GM12878 (cell line): Measurements from ENCODE around the gene TAS2R30. TPM values are rescaled to one million over a fixed set of nuclear protein-coding genes. Genes with fewer than 3 reads are reported as not detected.
A peak's percentile ranks its signal among the peaks of the same experiment; 100 is the strongest.

ENCODE experiments used
- BCL11A ChIP-seq: IDR thresholded peaks from 2 replicates; pipeline ENCODE4 v1.6.1; 2011; ENCODE audit warnings: low read depth, low read length
- BHLHE40 ChIP-seq, 2 experiments: fragments of 450-650 bp in 1 of 2; IDR thresholded peaks; 2 replicates each; pipeline ENCODE4 v1.6.1; 2011 to 2017; ENCODE audit warnings: low read depth in 2 of 2, borderline replicate concordance in 1 of 2, improper control_type of control experiment in 1 of 2, low read length in 1 of 2, mild to moderate bottlenecking in 1 of 2
- CEBPB ChIP-seq, 2 experiments: fragments of 150-350 bp in 1 of 2; IDR thresholded peaks; 2 replicates each; pipeline ENCODE4 v1.6.1; 2012 to 2014; ENCODE audit warnings: low read depth in 2 of 2, low read length in 2 of 2, borderline replicate concordance in 1 of 2, inconsistent platforms in 1 of 2
- IKZF2 ChIP-seq, 2 experiments: fragments of 450-650 bp; IDR thresholded peaks; 2 replicates each; pipeline ENCODE4 v1.6.1; 2017; ENCODE audit warnings: mild to moderate bottlenecking in 2 of 2, moderate library complexity in 2 of 2
- JUND ChIP-seq: IDR thresholded peaks from 2 replicates; pipeline ENCODE4 v1.6.1; 2012; ENCODE audit warnings: low read depth, mild to moderate bottlenecking, low read length, improper control_type of control experiment, moderate library complexity
- MTA2 ChIP-seq: fragments of 450-650 bp; IDR thresholded peaks from 2 replicates; pipeline ENCODE4 v1.6.1; 2016; ENCODE audit warnings: low read depth, mild to moderate bottlenecking, moderate library complexity
- NR2C2 ChIP-seq: IDR thresholded peaks from 2 replicates; pipeline ENCODE4 v1.6.1; 2011; ENCODE audit warnings: borderline replicate concordance, low read depth; ENCODE audit not compliant: control insufficient read depth, insufficient read length
- RUNX3 ChIP-seq: IDR thresholded peaks from 2 replicates; pipeline ENCODE4 v1.6.1; 2012; ENCODE audit warnings: low read length, inconsistent platforms
- SUZ12 ChIP-seq: fragments of 200-600 bp; sonication (generic); IDR thresholded peaks from one replicate; pipeline ENCODE4 v1.6.1; 2018; ENCODE audit warnings: antibody characterized with exemption, mild to moderate bottlenecking; ENCODE audit not compliant: unreplicated experiment
- ZNF24 ChIP-seq: fragments of 450-650 bp; IDR thresholded peaks from 2 replicates; pipeline ENCODE4 v1.6.1; 2017; ENCODE audit warnings: antibody characterized with exemption, mild to moderate bottlenecking
- polyA plus RNA-seq, 11 experiments: library from polyadenylated mRNA; depleted of rRNA in 4 of 11; unstranded in 6 of 11; stranded (reverse) in 5 of 11; fragments of >200 nt; fragmentation: Nextera tagmentation in 4 of 11; fragmentation: Illumina TruSeq in 1 of 11; extraction: Ambion mirVana in 4 of 11; extraction: Trizol in 1 of 11; gene quantifications; 1 replicate in 1 of 11; 2 replicates in 10 of 11; pipeline versions ENCODE4 v1.2.1 to v1.2.3, GENCODE V29; 2011 to 2016; ENCODE audit warnings: inconsistent platforms in 2 of 11, missing spikeins in 2 of 11, low read depth in 1 of 11
- total RNA-seq, 4 experiments: library from RNA; depleted of rRNA in 3 of 4; stranded (reverse); fragments of >200 nt in 3 of 4; fragmentation: Illumina TruSeq in 1 of 4; extraction: Trizol in 1 of 4; gene quantifications; 2 replicates each; pipeline versions ENCODE4 v1.2.1 to v1.2.3, GENCODE V29; 2013 to 2021
- TF ChIP-seq, protein P1 (sequence below): fragments of 450-650 bp; formaldehyde crosslinking; IDR thresholded peaks from 2 replicates; pipeline ENCODE4 v1.4.0; 2022; ENCODE audit warnings: mild to moderate bottlenecking, moderate library complexity
- TF ChIP-seq, protein P2 (sequence below): IDR thresholded peaks from 2 replicates; pipeline ENCODE4 v1.6.1; 2012; ENCODE audit warnings: improper control_type of control experiment, low read depth, low read length; ENCODE audit not compliant: insufficient replicate concordance
- TF ChIP-seq, protein P3 (sequence below): fragments of 450-650 bp; IDR thresholded peaks from 2 replicates; pipeline ENCODE4 v1.6.1; 2017; ENCODE audit warnings: mild to moderate bottlenecking, moderate library complexity
- TF ChIP-seq, protein P4 (sequence below): fragments of 450-650 bp; IDR thresholded peaks from 2 replicates; pipeline ENCODE4 v1.6.1; 2017; ENCODE audit warnings: low read depth, mild to moderate bottlenecking, moderate library complexity

TAS2R30 gene
- total and polyA plus RNA-seq, 10 of the 15 experiments (the other 5 are each of a cell fraction or from before 2014, with no cell fraction given): 0.09 to 5.9 (median 0.54) TPM; not detected in 3

DNA sequence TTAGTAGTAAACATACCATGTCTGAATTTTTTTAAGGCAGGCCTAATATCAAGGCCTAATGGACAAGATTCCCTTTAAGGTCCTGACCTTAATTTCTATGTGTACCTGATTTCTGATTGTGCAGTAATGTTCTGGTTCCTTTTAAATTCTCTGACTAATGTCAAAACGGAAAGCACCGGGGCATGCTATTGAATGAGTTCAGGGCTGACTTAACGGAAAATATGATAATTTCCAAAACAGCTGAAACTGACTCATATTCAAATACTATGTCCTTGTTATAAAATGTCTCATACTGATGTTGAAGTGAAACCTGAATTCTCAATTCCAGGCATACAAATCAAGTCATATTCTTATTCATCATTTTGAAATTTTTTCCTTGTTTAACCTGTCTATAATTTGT is 49.0 kb downstream of the TAS2R30 start (continued):
- TF ChIP-seq, protein P1, sequence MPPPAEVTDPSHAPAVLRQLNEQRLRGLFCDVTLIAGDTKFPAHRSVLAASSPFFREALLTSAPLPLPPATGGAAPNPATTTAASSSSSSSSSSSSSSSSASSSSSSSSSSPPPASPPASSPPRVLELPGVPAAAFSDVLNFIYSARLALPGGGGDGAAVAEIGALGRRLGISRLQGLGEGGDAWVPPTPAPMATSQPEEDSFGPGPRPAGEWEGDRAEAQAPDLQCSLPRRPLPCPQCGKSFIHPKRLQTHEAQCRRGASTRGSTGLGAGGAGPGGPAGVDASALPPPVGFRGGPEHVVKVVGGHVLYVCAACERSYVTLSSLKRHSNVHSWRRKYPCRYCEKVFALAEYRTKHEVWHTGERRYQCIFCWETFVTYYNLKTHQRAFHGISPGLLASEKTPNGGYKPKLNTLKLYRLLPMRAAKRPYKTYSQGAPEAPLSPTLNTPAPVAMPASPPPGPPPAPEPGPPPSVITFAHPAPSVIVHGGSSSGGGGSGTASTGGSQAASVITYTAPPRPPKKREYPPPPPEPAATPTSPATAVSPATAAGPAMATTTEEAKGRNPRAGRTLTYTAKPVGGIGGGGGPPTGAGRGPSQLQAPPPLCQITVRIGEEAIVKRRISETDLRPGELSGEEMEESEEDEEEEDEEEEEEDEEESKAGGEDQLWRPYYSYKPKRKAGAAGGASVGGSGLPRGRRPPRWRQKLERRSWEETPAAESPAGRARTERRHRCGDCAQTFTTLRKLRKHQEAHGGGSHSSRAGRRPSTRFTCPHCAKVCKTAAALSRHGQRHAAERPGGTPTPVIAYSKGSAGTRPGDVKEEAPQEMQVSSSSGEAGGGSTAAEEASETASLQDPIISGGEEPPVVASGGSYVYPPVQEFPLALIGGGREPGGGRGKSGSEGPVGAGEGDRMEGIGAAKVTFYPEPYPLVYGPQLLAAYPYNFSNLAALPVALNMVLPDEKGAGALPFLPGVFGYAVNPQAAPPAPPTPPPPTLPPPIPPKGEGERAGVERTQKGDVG: no peak
- TF ChIP-seq, protein P2, sequence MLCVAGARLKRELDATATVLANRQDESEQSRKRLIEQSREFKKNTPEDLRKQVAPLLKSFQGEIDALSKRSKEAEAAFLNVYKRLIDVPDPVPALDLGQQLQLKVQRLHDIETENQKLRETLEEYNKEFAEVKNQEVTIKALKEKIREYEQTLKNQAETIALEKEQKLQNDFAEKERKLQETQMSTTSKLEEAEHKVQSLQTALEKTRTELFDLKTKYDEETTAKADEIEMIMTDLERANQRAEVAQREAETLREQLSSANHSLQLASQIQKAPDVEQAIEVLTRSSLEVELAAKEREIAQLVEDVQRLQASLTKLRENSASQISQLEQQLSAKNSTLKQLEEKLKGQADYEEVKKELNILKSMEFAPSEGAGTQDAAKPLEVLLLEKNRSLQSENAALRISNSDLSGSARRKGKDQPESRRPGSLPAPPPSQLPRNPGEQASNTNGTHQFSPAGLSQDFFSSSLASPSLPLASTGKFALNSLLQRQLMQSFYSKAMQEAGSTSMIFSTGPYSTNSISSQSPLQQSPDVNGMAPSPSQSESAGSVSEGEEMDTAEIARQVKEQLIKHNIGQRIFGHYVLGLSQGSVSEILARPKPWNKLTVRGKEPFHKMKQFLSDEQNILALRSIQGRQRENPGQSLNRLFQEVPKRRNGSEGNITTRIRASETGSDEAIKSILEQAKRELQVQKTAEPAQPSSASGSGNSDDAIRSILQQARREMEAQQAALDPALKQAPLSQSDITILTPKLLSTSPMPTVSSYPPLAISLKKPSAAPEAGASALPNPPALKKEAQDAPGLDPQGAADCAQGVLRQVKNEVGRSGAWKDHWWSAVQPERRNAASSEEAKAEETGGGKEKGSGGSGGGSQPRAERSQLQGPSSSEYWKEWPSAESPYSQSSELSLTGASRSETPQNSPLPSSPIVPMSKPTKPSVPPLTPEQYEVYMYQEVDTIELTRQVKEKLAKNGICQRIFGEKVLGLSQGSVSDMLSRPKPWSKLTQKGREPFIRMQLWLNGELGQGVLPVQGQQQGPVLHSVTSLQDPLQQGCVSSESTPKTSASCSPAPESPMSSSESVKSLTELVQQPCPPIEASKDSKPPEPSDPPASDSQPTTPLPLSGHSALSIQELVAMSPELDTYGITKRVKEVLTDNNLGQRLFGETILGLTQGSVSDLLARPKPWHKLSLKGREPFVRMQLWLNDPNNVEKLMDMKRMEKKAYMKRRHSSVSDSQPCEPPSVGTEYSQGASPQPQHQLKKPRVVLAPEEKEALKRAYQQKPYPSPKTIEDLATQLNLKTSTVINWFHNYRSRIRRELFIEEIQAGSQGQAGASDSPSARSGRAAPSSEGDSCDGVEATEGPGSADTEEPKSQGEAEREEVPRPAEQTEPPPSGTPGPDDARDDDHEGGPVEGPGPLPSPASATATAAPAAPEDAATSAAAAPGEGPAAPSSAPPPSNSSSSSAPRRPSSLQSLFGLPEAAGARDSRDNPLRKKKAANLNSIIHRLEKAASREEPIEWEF: no peak
- TF ChIP-seq BHLHE40 (IDR thresholded peaks at IDR 0.05; ENCODE audit: borderline replicate concordance in 1 of 2, low read depth in 2 of 2, low read length in 1 of 2): peak in 1 of 2 experiments; percentile 19; a peak in 1 of 4 replicates
- TF ChIP-seq ZNF24: no peak
- peak in 1 of 2 experiments; percentile 49; a peak in 1 of 4 replicates for TF ChIP-seq IKZF2 (IDR thresholded peaks at IDR 0.05)
- TF ChIP-seq CEBPB (IDR thresholded peaks at IDR 0.05; ENCODE audit: borderline replicate concordance in 1 of 2, low read depth in 2 of 2, low read length in 2 of 2): 0 out of 4 replicates have a peak, but pooled peaks of 1 of the 2 experiments have one; percentile 28
- TF ChIP-seq, protein P3, sequence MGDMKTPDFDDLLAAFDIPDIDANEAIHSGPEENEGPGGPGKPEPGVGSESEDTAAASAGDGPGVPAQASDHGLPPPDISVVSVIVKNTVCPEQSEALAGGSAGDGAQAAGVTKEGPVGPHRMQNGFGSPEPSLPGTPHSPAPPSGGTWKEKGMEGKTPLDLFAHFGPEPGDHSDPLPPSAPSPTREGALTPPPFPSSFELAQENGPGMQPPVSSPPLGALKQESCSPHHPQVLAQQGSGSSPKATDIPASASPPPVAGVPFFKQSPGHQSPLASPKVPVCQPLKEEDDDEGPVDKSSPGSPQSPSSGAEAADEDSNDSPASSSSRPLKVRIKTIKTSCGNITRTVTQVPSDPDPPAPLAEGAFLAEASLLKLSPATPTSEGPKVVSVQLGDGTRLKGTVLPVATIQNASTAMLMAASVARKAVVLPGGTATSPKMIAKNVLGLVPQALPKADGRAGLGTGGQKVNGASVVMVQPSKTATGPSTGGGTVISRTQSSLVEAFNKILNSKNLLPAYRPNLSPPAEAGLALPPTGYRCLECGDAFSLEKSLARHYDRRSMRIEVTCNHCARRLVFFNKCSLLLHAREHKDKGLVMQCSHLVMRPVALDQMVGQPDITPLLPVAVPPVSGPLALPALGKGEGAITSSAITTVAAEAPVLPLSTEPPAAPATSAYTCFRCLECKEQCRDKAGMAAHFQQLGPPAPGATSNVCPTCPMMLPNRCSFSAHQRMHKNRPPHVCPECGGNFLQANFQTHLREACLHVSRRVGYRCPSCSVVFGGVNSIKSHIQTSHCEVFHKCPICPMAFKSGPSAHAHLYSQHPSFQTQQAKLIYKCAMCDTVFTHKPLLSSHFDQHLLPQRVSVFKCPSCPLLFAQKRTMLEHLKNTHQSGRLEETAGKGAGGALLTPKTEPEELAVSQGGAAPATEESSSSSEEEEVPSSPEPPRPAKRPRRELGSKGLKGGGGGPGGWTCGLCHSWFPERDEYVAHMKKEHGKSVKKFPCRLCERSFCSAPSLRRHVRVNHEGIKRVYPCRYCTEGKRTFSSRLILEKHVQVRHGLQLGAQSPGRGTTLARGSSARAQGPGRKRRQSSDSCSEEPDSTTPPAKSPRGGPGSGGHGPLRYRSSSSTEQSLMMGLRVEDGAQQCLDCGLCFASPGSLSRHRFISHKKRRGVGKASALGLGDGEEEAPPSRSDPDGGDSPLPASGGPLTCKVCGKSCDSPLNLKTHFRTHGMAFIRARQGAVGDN: no peak
- peak; percentile 56 for TF ChIP-seq MTA2
- peak; percentile 19; the same call in 1 of the 2 replicates for TF ChIP-seq RUNX3
- TF ChIP-seq, protein P4, sequence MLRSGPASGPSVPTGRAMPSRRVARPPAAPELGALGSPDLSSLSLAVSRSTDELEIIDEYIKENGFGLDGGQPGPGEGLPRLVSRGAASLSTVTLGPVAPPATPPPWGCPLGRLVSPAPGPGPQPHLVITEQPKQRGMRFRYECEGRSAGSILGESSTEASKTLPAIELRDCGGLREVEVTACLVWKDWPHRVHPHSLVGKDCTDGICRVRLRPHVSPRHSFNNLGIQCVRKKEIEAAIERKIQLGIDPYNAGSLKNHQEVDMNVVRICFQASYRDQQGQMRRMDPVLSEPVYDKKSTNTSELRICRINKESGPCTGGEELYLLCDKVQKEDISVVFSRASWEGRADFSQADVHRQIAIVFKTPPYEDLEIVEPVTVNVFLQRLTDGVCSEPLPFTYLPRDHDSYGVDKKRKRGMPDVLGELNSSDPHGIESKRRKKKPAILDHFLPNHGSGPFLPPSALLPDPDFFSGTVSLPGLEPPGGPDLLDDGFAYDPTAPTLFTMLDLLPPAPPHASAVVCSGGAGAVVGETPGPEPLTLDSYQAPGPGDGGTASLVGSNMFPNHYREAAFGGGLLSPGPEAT: peak; percentile 70
- TF ChIP-seq BCL11A: no peak
- no peak for TF ChIP-seq JUND
- TF ChIP-seq NR2C2: no peak
- TF ChIP-seq SUZ12: no peak
